Neural progenitor cell (in vitro differentiated cells): Measurements from ENCODE around the gene ATG5. TPM values are rescaled to one million over a fixed set of nuclear protein-coding genes. Genes with fewer than 3 reads are reported as not detected.

ENCODE experiments used
- DNase-seq: peaks from one replicate; pipeline ENCODE4 v3.0.0-alpha.2; 2016; ENCODE audit warnings: low spot score
- H2AFZ ChIP-seq: fragments of 200-600 bp; sonication (generic); replicated peaks from 2 replicates; pipeline ENCODE4 v1.6.1; 2016; ENCODE audit warnings: antibody characterized with exemption
- H3F3A ChIP-seq: fragments of 200-600 bp; sonication (generic); 2 replicates; pipeline ENCODE4 v1.6.1; 2016; ENCODE audit warnings: antibody characterized with exemption, low read depth
- H3K27ac ChIP-seq: fragments of 200-600 bp; sonication (generic); 2 replicates; pipeline ENCODE4 v1.5.1; 2016; ENCODE audit warnings: mild to moderate bottlenecking
- H3K27me3 ChIP-seq: fragments of 200-600 bp; sonication (generic); 2 replicates; pipeline ENCODE4 v1.6.1; 2016; ENCODE audit warnings: mild to moderate bottlenecking, moderate library complexity
- H3K36me3 ChIP-seq: fragments of 200-600 bp; sonication (generic); 2 replicates; pipeline ENCODE4 v1.5.1; 2016
- H3K4me1 ChIP-seq: fragments of 200-600 bp; sonication (generic); 2 replicates; pipeline ENCODE4 v1.6.1; 2016; ENCODE audit warnings: mixed run types
- H3K4me2 ChIP-seq: fragments of 200-600 bp; sonication (generic); 2 replicates; pipeline ENCODE4 v1.6.1; 2016
- H3K4me3 ChIP-seq: fragments of 200-600 bp; sonication (generic); 2 replicates; pipeline ENCODE4 v1.5.1; 2016
- H3K79me2 ChIP-seq: fragments of 200-600 bp; sonication (generic); 2 replicates; pipeline ENCODE4 v1.6.1; 2016; ENCODE audit warnings: low read depth
- H3K9ac ChIP-seq: fragments of 200-600 bp; sonication (generic); 2 replicates; pipeline ENCODE4 v1.6.1; 2016
- H3K9me3 ChIP-seq: fragments of 200-600 bp; sonication (generic); 2 replicates; pipeline ENCODE4 v1.5.1; 2016; ENCODE audit warnings: low read depth
- H4K20me1 ChIP-seq: fragments of 200-600 bp; sonication (generic); 2 replicates; pipeline ENCODE4 v1.6.1; 2016; ENCODE audit warnings: low read depth
- H3K27ac Mint-ChIP-seq: 3 replicates; pipeline ENCODE4 v1.8.0; 2021; ENCODE audit warnings: mixed read lengths
- H3K27me3 Mint-ChIP-seq: 2 replicates; pipeline ENCODE4 v1.8.0; 2022; ENCODE audit warnings: low read depth, mild to moderate bottlenecking, inconsistent platforms, moderate library complexity, mixed read lengths; ENCODE audit not compliant: insufficient read depth
- H3K36me3 Mint-ChIP-seq: 3 replicates; pipeline ENCODE4 v1.8.0; 2021; ENCODE audit warnings: mixed read lengths
- H3K4me1 Mint-ChIP-seq: 3 replicates; pipeline ENCODE4 v1.8.0; 2021; ENCODE audit warnings: mixed read lengths
- H3K4me3 Mint-ChIP-seq: 3 replicates; pipeline ENCODE4 v1.8.0; 2021; ENCODE audit warnings: mild to moderate bottlenecking, moderate library complexity, mixed read lengths
- H3K9me3 Mint-ChIP-seq: 3 replicates; pipeline ENCODE4 v1.8.0; 2020; ENCODE audit warnings: mixed read lengths
- EZH2 ChIP-seq: fragments of 200-600 bp; sonication (generic); IDR thresholded peaks from 2 replicates; pipeline ENCODE4 v1.6.1; 2017; ENCODE audit warnings: antibody characterized with exemption, mild to moderate bottlenecking, moderate library complexity
- EZH2phosphoT487 ChIP-seq: fragments of 200-600 bp; sonication (generic); IDR thresholded peaks from 2 replicates; pipeline ENCODE4 v1.6.1; 2017; ENCODE audit warnings: antibody characterized with exemption
- total RNA-seq: library from RNA; depleted of rRNA; stranded (reverse); fragments of >200 nt; gene quantifications from 2 replicates; pipeline ENCODE4 v1.2.3, GENCODE V29; 2015; ENCODE audit warnings: low replicate concordance
- TF ChIP-seq, protein P1 (sequence below): fragments of 200-600 bp; sonication (generic); IDR thresholded peaks from 2 replicates; pipeline ENCODE4 v1.5.1; 2017; ENCODE audit warnings: antibody characterized with exemption, mild to moderate bottlenecking

The ATG5 gene
- total RNA-seq, 1 donor from 2014 or later: 45.0 TPM

GRCh38 chr6:106258726-106259125 is 66.8 kb downstream of the ATG5 start:
- H3K4me3 Mint-ChIP-seq: no peak overlapping the region
- no peaks in the 10 kb centered on the region for H3K36me3 ChIP-seq
- no peaks in the 10 kb centered on the region for H3K9me3 Mint-ChIP-seq
- no peaks in the 10 kb centered on the region for H3K4me1 ChIP-seq
- H4K20me1 ChIP-seq: peaks cover 3% of the 10 kb centered on the region
- H3K27ac ChIP-seq: no peak overlapping the region
- no peaks in the 10 kb centered on the region for H3K27me3 Mint-ChIP-seq
- no peak overlapping the region for H2AFZ ChIP-seq
- H3K4me3 ChIP-seq: no peak overlapping the region
- DNase-seq: no peak
- TF ChIP-seq, protein P1, sequence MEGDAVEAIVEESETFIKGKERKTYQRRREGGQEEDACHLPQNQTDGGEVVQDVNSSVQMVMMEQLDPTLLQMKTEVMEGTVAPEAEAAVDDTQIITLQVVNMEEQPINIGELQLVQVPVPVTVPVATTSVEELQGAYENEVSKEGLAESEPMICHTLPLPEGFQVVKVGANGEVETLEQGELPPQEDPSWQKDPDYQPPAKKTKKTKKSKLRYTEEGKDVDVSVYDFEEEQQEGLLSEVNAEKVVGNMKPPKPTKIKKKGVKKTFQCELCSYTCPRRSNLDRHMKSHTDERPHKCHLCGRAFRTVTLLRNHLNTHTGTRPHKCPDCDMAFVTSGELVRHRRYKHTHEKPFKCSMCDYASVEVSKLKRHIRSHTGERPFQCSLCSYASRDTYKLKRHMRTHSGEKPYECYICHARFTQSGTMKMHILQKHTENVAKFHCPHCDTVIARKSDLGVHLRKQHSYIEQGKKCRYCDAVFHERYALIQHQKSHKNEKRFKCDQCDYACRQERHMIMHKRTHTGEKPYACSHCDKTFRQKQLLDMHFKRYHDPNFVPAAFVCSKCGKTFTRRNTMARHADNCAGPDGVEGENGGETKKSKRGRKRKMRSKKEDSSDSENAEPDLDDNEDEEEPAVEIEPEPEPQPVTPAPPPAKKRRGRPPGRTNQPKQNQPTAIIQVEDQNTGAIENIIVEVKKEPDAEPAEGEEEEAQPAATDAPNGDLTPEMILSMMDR: no peak
- TF ChIP-seq EZH2: no peak
- TF ChIP-seq EZH2phosphoT487: no peak
- H3K79me2 ChIP-seq: no peaks in the 10 kb centered on the region
- no peaks in the 10 kb centered on the region for H3K4me1 Mint-ChIP-seq
- H3K4me2 ChIP-seq: no peak overlapping the region
- no peak overlapping the region for H3K27ac Mint-ChIP-seq
- H3K27me3 ChIP-seq: no peaks in the 10 kb centered on the region
- no peak overlapping the region for H3K9ac ChIP-seq
- H3F3A ChIP-seq: no peaks in the 10 kb centered on the region
- H3K9me3 ChIP-seq: no peaks in the 10 kb centered on the region
- H3K36me3 Mint-ChIP-seq: peaks cover 3% of the 10 kb centered on the region

DNA sequence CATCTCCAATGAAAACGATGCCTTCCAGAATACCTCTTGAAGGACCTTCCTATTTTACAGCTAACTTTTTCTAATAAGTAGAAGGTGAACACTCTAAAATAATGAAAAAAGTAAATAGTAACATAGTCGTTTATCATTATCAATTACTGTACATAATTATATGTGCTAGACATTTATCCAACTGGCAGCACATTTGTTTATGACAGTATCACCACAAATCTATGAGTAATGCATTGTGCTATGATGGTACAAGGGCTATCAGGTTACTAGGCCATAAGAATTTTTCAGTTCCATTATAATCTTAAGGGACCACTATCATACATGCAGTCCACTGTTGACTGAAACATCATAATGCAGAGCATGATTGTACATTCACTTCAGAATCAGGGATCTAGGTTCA is 68.4 kb downstream of the ATG5 start:
- no peaks in the 10 kb centered on the region for H3F3A ChIP-seq
- Mint-ChIP-seq H3K9me3 (no peaks in the 10 kb centered on the region), H3K27me3 (no peaks in the 10 kb centered on the region), H3K4me3 (no peak overlapping the region), H3K4me1 (no peaks in the 10 kb centered on the region), H3K36me3 (peaks cover 3% of the 10 kb centered on the region), H3K27ac (no peak overlapping the region)
- no peak overlapping the region for H3K4me2 ChIP-seq
- no peaks in the 10 kb centered on the region for H3K9me3 ChIP-seq
- TF ChIP-seq EZH2phosphoT487: no peak
- no peak for TF ChIP-seq EZH2
- TF ChIP-seq, protein P1: no peak
- H3K4me3 ChIP-seq: no peak overlapping the region
- no peak overlapping the region for H2AFZ ChIP-seq
- H3K4me1 ChIP-seq: no peaks in the 10 kb centered on the region
- H4K20me1 ChIP-seq: peaks cover 3% of the 10 kb centered on the region
- H3K79me2 ChIP-seq: no peaks in the 10 kb centered on the region
- DNase-seq: no peak
- H3K27me3 ChIP-seq: no peaks in the 10 kb centered on the region
- no peak overlapping the region for H3K27ac ChIP-seq
- no peaks in the 10 kb centered on the region for H3K36me3 ChIP-seq
- H3K9ac ChIP-seq: no peak overlapping the region

DNA sequence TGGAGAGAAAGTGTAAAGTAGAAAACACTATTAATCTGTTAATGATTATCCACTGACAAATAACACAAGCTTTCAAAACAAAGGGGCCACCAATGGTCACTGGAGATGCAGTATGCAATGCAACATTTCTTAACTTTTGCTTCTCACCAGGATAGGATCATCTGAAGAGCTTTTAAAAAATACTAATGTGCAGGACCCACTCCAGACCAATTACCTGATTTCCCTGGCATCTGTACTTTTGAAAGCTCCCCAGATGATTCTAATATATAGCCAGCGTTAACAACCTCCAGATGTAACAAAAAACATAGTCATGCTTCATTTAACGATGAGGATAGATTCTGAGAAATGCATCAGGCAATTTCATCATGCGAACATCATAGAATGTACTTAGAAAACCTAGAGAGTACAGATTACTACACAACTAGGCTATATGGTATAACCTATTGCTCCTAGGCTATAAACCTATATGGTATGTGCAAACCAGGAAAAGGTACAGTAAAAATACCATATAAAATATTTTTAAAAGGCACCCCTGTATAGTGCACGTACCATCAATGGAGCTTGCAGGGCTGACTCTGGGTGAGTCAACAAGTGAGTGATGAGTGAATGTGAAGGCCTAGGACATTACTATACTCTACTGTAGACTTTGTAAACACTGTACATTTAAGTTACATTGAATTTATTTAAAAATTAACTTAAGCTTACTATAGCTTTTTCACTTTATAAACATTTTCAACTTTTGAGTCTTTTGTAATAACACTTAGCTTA is 69.2 kb downstream of the ATG5 start:
- TF ChIP-seq EZH2phosphoT487: no peak
- TF ChIP-seq EZH2: no peak
- TF ChIP-seq, protein P1: no peak
- Histone ChIP-seq H3K9me3 (no peaks in the 10 kb centered on the region), H2AFZ (no peak overlapping the region), H4K20me1 (peaks cover 3% of the 10 kb centered on the region), H3K4me2 (no peak overlapping the region), H3K27me3 (no peaks in the 10 kb centered on the region), H3K4me1 (no peaks in the 10 kb centered on the region), H3K36me3 (no peaks in the 10 kb centered on the region), H3F3A (no peaks in the 10 kb centered on the region), H3K9ac (no peak overlapping the region), H3K27ac (no peak overlapping the region), H3K4me3 (no peak overlapping the region), H3K79me2 (no peaks in the 10 kb centered on the region)
- no peak for DNase-seq
- H3K27ac Mint-ChIP-seq: no peak overlapping the region
- no peaks in the 10 kb centered on the region for H3K27me3 Mint-ChIP-seq
- peaks cover 3% of the 10 kb centered on the region for H3K36me3 Mint-ChIP-seq
- no peak overlapping the region for H3K4me3 Mint-ChIP-seq
- no peaks in the 10 kb centered on the region for H3K9me3 Mint-ChIP-seq
- H3K4me1 Mint-ChIP-seq: no peaks in the 10 kb centered on the region
